Transverse colon (tissue), 4 donors: ENCODE data around the gene ANTXR2.

ENCODE experiments used
- EP300 ChIP-seq: sonication (generic); formaldehyde crosslinking; IDR thresholded peaks from one replicate; pipeline ENCODE4 v1.6.1; 2017; ENCODE audit warnings: antibody characterized with exemption, low read depth
- POLR2A ChIP-seq: fragments of 450-650 bp; IDR thresholded peaks from one replicate; pipeline ENCODE4 v1.6.1; 2016; ENCODE audit warnings: antibody characterized with exemption, mild to moderate bottlenecking, moderate library complexity
- POLR2AphosphoS5 ChIP-seq, 3 donors: sonication (generic); formaldehyde crosslinking; IDR thresholded peaks; one replicate each; pipeline ENCODE4 v1.6.1; 2016; ENCODE audit warnings: antibody characterized with exemption in 3 of 3
- TF ChIP-seq, protein P1 (sequence below), 5 experiments: fragments of 200-600 bp in 3 of 5; fragments of 450-650 bp in 2 of 5; sonication (generic) in 3 of 5; IDR thresholded peaks; 1 replicate in 2 of 5; 2 replicates in 3 of 5; pipeline ENCODE4 v1.5.1; 2016 to 2017; ENCODE audit warnings: antibody characterized with exemption in 5 of 5, inconsistent platforms in 3 of 5, mild to moderate bottlenecking in 2 of 5, moderate library complexity in 1 of 5

DNA sequence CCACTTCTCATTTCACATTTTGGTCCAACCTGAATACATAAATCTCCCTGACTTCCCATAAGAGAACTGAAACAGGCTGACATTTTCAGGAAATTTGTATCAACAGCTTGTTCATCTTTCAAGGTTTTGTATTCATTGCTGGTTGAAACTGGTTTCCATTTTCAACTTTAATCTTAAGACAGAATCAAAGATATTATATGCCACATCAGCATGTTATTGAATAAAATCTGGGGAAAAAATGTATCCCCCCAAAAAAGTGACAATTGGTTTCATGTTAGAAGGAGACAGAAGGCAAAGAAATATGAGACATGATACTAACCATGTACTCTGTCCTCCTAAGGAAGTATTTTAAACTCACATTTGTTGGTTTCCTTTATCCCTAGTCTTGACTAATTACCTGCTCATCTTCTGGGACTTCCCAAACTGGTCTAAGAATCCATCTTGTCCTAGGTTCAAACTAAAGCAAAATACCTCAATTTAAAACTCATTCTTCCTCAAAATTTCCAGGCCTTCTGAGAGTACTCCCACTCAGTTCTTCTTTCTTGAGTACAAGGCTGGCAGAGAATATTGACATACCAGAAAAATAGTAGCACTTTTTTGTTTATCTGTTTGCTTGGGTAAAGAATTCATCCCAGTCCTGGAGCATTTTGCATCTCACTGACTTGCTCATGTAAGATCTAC lies 3.1 kb upstream of the ANTXR2 start:
- TF ChIP-seq, protein P1, sequence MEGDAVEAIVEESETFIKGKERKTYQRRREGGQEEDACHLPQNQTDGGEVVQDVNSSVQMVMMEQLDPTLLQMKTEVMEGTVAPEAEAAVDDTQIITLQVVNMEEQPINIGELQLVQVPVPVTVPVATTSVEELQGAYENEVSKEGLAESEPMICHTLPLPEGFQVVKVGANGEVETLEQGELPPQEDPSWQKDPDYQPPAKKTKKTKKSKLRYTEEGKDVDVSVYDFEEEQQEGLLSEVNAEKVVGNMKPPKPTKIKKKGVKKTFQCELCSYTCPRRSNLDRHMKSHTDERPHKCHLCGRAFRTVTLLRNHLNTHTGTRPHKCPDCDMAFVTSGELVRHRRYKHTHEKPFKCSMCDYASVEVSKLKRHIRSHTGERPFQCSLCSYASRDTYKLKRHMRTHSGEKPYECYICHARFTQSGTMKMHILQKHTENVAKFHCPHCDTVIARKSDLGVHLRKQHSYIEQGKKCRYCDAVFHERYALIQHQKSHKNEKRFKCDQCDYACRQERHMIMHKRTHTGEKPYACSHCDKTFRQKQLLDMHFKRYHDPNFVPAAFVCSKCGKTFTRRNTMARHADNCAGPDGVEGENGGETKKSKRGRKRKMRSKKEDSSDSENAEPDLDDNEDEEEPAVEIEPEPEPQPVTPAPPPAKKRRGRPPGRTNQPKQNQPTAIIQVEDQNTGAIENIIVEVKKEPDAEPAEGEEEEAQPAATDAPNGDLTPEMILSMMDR (IDR thresholded peaks at IDR 0.05) = no peak
- TF ChIP-seq POLR2A = no peak
- TF ChIP-seq POLR2AphosphoS5 (IDR thresholded peaks at IDR 0.05) = no peak
- TF ChIP-seq EP300 = no peak
